B cell (primary cell): ENCODE data around the gene CASP1.

Experiments used
- EZH2 ChIP-seq: IDR thresholded peaks from 2 replicates; pipeline ENCODE4 v1.6.1; 2012; ENCODE audit warnings: borderline replicate concordance, low read depth, mild to moderate bottlenecking, moderate library complexity, low read length; ENCODE audit not compliant: insufficient read depth, poor library complexity, severe bottlenecking
- TF ChIP-seq, protein P1 (sequence below): fragments of 200-600 bp; IDR thresholded peaks from one replicate; pipeline ENCODE4 v1.8.0; 2022; ENCODE audit warnings: antibody characterized with exemption, mild to moderate bottlenecking

DNA sequence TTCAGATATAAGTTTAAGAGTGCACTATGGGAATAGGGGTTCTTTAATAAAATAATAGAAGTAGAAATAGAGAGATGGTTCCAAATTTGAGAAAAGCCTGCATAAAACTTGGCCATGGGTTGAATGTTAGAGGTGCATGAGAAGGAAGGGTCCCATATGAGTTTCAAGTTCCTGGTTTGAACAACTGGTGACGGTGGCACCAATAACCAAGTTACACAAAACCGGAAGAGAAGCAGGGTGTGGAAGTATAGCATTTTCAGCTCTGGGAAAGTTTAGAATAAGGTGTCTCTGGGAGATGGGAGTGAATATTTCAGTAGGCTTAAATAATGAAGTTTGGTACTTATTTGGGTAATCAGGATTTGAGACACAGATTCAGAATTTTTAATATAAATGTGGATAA lies 2.4 kb downstream of the CASP1 start:
- TF ChIP-seq, protein P1, sequence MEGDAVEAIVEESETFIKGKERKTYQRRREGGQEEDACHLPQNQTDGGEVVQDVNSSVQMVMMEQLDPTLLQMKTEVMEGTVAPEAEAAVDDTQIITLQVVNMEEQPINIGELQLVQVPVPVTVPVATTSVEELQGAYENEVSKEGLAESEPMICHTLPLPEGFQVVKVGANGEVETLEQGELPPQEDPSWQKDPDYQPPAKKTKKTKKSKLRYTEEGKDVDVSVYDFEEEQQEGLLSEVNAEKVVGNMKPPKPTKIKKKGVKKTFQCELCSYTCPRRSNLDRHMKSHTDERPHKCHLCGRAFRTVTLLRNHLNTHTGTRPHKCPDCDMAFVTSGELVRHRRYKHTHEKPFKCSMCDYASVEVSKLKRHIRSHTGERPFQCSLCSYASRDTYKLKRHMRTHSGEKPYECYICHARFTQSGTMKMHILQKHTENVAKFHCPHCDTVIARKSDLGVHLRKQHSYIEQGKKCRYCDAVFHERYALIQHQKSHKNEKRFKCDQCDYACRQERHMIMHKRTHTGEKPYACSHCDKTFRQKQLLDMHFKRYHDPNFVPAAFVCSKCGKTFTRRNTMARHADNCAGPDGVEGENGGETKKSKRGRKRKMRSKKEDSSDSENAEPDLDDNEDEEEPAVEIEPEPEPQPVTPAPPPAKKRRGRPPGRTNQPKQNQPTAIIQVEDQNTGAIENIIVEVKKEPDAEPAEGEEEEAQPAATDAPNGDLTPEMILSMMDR, result no peak
- TF ChIP-seq EZH2, result no peak
